ENCODE data around the gene RGS12.

RGS12 gene

DNA sequence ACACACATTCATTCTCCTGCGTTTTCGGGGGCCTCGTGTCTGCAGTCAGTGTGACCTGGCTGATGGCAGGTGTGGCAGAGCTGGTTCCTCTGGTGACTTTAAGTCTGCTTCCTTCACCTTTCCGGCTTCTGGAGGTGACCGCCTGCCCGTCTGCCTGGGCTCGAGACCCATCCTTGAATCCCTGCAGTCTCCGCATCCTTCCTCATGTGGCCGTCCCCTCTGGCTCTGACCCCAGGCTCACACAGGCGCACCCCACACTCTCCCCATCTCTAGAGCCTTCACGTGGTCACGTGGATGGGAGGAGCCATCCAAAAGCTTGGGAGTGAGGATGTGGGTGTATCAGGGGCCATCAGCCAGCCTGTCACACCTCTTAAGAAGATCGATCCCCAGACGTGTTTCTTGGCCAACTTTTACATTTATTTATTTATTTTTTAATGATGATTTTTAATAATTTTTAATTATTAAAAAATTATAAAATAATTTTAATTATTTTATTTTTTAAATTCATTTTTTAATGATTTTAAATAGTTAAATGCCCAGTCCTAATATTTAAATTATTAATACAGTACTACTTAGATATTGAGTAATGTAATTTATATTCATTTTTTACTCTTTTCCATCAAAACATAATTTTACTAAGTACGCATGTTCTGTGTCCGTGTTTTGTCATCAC lies 20.9 kb downstream of the RGS12 start:
- DNase-seq, result no peak

DNA sequence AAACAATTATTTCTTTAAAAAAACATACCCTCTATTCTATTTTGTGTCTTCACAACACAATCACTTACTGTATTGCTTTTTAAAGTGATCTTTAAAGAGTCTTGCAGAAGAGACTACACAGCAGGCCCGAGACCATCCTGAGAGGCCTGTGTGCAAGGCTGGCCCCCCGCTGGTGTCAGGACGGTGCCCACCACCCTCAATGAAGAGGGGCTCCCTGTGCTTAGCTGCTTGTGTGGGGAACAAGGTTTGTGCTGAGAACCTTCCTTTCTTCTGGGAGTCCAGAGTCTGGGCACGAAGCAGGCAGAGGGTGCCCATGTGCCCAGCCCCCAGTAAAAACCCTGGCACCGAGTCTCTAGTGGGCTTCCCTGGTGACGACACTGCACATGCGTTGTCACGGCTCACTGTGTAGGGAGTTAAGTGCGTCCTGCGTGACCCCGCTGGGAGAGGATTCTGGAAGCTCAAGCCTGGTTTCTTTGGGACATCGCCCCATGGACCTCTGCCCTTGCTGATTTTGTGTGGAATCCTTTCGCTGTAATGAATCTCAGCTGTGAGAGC lies 22.0 kb downstream of the RGS12 start:
- no peak for DNase-seq

DNA sequence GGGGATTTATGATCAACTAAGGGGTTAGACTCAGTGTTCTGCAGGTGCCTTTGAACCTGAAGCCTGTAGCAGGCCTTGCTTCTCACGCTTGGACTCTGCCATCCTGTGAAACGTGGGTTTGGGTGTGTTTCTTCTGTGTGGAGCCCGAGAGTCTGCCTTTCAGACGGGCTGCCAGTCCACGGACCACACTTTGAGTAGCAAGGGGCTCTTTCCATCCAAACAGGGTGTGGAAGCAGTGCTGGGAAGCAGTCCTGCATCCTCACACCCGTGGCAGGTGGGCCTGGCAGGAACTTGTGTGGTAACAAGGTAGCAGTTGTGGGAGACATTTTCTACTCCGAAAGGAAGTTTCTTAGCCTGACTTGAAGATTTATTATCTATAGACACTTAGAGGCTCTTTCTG lies 22.7 kb downstream of the RGS12 start:
- DNase-seq, result no peak

DNA sequence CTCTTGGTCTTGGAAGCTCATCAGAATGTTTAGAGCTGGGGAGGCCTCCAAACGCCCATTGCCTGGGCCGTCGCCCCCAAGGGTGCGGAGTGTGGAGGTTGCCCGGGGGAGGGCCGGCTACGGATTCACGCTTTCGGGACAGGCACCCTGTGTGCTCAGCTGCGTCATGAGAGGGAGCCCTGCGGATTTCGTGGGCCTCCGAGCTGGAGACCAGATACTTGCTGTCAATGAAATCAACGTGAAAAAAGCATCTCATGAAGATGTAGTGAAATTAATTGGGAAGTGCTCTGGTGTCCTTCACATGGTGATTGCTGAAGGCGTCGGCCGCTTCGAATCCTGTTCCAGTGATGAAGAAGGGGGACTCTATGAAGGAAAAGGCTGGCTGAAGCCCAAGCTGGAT lies 23.3 kb downstream of the RGS12 start:
- DNase-seq, result no peak

DNA sequence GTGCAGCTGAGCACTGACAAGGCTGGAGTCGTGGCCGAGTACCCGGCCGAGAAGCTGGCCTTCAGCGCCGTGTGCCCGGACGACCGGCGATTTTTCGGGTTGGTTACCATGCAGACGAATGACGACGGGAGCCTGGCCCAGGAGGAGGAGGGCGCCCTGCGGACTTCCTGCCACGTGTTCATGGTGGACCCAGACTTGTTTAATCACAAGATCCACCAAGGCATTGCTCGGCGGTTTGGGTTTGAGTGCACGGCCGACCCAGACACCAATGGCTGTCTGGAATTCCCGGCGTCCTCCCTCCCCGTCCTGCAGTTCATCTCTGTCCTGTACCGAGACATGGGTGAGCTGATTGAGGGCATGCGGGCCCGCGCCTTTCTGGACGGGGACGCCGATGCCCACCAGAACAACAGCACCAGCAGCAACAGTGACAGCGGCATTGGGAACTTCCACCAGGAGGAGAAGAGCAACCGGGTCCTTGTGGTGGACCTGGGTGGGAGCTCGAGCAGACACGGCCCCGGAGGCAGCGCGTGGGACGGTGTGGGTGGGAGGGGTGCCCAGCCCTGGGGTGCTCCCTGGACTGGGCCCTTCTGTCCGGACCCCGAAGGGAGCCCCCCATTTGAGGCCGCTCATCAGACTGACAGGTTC lies 24.3 kb downstream of the RGS12 start:
- DNase-seq, result no peak

DNA sequence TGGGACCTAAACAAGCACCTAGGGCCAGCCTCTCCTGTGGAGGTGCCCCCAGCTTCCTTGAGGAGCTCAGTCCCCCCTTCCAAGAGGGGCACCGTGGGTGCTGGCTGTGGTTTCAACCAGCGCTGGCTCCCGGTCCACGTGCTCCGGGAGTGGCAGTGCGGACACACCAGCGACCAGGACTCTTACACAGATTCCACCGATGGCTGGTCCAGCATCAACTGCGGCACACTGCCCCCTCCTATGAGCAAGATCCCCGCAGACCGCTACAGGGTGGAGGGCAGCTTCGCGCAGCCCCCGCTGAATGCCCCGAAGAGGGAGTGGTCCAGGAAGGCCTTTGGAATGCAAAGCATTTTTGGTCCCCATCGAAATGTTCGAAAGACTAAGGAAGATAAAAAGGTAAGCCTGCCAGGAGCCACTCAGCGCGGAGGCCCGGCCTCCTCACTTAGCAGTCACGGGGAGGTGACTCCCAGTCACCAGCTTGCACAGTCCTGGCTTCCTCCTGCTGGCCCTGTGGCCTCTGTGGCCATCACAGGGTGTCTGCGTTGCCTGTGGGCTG lies 24.9 kb downstream of the RGS12 start:
- no peak for DNase-seq

DNA sequence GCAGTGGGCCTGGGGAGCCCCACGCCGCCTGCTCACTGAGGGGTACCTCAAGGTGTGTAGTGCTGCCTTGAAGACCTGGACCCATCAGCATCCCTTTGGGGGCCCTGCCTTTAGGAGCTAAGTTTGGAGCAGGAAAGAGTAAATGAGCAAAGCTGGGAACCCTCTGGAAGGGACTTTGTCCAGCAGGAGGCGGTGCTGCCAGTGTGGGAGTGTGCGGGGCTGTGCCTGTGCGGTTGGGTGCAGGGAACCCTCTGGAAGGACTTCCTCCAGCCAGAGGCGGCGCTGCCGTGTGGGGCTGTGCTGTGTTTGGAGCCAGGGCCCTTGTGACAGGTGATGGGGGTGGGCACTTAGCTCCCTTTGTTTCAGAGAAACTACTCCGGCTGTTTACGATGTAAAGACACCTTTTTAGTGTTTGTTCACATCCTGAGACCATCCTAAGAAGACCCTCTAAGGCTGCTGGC lies 25.8 kb downstream of the RGS12 start:
- no peak for DNase-seq

DNA sequence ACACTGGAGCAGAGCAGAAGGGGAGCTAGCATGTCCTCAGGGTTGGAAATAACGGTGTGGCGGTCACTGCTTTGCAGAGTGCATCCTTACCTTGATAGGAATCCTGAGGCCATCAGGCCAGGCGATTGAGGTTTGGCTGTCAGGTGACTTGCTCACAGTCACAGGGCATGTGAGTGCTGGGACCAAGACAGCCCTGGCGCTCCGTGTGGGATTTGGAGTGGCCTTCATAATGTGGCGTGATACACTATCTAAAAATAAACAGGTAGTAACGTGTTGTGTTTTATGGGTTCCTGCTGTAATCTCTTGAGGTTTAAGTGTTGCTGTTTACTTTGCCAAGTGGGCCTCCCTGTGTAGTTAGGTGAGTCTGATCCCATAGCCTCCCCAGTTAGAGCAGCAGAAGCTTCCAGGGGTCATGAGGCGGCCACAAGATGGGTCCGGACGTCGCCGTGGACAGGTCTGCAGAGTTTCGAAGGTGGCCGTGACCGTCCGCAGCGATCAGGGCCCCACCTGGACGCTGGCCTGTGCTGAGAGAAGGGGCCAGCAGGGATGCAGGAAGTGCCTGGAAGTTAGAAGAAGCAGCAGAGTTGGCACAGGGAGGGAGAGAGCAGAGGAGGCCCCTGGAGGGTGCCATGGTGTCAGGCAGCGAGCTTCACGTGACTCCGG lies 27.7 kb downstream of the RGS12 start:
- no peak for DNase-seq

DNA sequence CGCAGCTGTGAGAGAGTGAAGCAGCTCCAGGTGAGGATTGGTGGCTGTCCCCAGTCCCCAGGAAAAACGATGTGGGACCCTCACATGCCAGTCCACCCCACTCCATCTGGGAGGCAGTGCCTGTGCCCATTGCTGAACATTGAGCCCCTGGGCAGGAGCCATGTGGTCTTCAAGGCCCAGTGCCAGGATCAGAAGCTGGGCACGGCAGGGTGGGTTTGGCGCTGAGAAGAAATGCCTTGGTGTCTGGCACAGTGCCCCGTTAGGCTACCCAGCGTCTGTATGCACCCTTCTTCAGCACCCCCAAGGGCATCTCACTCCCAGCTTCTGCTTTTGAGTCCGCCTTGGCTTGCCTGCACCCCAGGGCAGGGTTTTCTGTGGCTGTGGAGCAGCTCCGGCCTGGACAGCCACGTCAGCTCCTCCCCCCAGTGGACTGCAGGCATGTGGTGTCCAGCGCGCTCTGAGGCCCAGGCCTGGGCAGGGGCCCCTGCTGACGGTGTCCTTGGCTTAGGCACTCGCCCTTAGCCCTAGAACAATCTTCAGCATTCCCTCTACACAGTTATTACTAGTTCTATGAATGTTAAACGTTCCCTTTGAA lies 28.6 kb downstream of the RGS12 start:
- no peak for DNase-seq

DNA sequence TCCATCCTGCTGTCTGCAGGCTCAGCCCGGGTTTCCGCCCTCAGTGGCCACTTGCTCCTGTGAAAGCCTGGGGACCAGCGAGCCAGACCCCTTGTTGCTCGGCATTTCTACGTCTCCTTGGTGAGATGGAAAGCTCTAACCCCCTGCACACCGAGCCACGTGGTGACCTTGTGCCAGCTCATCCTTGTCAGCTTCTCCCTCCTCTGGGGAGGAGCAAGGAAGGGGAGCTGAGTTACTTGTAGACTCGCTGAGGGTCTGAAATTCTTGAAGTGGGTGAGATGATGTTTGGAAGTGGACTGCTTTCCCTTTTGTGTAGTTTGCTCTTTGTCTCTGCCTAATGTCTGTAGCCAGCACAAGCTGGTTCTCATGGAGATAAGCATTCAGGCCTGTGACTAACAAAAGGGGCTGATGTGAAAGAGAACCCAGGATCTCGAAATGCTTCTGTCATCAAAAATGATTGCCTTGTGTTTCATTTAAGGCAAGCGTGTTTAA lies 29.3 kb downstream of the RGS12 start:
- DNase-seq, result no peak

DNA sequence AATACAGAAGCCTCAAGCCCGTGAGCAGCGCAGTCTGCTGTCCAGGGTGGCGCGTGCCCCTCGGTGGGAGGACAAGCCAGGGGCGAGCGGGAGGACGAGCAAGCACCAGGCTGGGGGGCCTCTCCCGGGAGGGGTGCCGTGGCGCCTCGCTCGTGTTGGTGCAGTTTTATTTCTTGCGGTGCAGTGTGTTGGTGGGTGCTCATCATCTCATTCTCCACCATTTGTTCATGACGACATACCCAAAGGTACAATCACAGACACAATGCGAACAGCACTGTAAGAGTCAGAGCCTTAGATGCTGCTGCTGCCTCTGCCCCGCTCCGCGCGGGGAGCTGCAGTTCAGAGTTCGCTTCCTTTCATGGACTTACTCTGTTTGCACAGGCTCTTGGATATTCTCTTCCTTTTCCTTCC lies 30.3 kb downstream of the RGS12 start:
- DNase-seq, result no peak

DNA sequence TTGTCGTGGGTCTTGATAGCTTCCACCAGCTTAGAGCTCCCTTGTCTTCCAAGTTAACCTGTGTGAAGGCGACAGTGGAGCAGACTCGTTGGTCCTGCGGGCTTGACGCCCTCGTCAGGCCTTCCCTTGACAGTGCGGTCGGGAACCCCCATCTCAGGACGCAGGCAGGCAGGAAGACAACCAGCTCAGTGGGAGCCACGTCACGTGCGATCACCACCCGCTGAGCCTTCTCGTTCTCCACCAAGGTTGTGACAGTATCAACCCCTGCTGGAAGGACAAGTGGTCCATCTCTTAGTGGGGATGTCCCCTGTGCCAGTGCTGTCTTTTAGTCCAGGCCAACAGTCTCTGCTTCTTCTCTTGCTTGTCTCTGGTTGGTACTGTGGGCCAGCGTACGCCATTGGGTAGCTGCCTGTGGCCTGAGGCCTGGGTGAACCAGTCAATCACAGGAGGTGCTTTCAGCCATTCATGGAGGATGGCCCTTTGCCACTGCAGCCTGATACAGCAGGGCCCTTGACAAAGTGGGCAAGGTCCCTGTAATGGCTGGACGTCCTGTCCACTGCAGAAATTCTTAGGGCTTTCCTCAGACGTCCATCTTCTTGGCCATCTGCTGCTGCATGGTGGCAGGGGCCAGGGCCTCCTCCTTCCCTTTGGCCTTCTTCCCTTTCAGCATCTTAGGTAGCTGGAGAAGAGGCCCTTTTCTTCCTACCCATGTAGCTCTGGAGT lies 31.4 kb downstream of the RGS12 start:
- no peak for DNase-seq

DNA sequence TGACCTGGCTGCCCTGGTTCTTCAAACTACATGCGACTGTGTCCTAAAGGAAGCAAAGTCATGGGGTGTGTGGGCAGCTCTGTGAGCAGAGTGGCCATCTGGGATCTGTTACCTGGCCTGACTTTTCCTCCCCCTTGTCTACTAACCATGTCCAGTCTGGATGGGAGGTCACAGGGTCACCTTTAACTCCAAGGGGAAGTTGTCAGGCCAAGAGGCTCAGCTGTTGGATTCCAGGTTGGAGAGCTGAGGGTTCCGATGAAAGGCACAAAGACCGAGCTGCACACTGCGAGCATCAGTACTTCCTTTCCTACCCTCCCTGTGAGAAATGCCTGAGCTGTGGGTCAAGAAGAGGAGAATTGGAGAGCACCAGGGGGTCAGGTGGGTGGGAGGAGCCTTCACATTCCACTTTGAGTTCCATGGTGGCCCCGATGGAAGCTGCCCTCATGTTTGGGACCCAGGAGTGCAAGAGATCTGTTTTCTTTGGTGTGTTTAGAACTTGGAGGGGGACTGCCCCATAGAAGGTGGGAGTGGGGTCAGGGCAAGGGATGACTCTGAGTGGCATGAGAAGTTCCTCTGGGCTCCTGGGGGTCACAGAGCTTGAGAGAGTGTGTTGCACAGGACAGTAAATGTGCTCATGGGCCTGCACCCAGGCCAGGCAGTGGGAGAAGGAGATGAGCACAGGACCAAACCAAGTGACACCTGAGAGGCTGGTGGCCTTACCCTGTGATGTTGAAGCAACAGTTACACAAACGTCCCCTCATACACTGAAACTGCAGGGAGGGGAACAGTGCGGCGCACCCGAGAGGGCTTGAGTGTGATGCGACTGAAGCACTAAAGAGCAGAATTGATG lies 36.2 kb downstream of the RGS12 start:
- DNase-seq, result no peak

DNA sequence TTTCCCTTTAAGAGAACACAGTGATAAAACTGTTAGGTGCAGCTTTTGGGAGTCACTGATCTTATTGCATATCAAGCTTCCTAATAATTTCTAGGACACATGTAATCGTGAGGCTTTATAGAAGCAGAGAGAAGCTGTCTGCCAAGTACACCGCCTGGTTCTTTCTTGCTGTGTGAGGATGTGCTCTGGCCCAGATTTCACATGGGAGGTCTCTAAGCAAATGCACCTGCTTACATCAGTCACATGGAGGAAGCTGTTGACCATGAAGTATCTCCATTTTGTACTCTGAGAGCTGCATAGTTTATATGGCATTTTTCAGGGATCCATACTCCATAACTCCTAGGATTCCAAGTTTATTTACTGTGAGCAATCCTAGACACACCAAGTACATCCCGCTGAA lies 37.1 kb downstream of the RGS12 start:
- no peak for DNase-seq

DNA sequence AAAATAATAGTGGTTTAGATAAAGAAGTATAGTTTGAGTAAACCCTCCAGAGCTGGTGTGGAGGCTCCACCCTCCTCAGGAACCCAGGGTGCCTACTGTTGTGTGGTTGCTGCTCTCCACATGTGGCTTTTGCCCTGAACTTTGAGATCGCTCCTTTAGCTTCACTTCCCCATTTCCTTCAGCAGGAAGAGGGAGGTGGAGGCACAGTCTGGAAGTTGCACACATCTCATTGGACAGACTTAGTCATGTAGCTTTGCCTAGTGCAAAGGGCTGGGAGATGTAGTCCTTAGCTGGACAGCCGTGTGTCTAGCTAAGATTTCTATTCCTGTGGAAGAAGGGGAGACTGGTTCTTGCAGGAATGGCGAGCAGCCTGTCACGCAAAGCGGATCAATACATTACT lies 37.9 kb downstream of the RGS12 start:
- no peak for DNase-seq

DNA sequence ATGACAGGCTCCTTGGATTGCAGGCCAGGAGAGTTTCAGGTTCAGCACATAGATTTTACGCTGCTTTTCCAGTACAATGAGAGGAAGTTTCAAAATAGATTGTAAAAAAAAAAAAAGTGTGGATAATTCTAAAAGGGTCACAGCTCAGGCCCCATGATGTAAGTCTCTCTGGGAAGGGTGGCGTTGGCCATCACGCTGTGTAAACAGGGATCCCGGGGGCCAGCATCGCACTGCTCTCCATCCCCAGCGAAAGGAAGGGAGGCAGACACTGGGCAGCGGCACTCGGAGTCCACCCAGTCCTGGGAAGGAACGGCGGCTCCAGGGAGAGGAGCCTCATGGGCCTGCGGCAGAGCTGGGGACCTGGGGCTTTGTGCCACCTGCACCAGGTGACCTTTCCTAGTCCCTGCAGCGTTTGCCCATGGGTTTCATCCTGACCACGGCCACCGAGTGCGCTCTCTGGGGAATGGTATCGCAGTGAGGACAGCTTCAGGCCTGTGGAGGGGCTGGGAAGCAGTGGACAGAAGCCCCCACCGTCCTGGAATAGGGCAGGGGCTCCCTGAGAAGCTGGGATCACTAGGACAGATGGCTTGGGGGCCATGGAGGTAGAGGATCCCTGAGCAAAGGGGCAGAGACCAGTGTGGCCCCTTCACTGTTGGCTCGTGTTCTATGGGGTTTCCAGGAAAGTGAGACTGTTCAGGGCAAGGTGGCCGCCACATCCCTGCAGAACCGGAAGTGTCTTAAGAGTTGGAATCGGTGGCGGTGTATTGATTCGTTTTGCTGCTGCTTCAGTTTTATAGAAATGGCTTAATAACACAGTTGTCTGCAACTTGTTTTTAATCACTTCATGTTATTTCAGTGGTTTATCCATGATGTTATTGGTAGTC lies 38.9 kb downstream of the RGS12 start:
- DNase-seq, result no peak

DNA sequence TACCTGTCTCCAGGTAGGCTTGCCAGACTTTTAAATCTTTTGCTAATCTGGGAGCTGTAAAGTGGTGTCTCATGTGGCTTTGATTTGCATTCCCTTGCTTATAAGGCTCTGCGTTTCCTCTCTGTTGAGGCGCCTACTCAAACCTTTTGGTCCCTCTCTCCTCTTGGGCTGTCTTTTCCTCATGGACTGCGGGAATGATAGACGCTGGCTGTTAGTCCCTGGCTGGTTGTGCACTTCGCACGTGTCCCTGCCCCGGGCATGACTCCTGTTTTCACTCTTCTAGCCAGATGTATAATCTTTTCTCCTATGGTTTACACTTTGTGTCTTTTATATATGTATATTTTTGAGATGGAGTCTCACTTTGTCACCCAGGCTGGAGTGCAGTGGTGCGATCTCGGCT lies 39.7 kb downstream of the RGS12 start:
- no peak for DNase-seq

DNA sequence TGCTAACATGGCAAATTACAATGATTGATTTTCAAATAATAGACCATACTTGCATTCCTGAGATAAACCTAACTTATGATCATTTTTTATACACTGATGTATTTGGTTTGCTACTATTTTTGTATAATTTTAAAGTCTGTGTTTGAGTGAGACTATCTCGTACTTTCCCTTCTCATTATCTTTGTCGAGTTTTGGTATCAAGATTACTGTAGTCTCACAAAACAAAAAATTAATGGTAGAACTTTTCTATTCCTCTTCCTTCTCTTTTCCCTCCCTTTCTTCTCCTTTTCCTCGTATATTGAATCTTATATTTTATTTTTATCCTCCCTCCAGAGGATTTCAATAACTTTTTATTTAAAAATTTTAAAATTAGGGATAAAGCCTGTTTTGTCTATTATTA lies 41.5 kb downstream of the RGS12 start:
- DNase-seq, result no peak

DNA sequence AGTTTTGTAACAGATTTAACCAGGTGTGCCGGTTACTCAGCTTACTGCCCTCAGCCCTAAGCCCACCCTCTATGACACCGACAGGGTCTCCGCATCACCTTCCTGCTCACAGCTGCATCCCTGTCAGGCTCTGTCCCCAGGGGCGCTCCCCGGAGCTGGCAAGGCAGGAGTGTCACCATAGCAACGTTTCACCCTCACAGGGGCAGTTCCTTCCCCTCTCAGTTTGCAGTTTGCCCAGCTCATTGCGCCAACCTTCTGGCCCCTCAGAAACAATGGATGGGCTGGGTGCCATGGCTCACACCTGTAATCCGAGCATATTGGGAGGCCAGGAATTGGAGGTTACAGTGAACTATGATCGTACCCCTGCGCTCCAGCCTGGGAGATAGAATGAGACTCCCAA lies 42.6 kb downstream of the RGS12 start:
- DNase-seq, result no peak

DNA sequence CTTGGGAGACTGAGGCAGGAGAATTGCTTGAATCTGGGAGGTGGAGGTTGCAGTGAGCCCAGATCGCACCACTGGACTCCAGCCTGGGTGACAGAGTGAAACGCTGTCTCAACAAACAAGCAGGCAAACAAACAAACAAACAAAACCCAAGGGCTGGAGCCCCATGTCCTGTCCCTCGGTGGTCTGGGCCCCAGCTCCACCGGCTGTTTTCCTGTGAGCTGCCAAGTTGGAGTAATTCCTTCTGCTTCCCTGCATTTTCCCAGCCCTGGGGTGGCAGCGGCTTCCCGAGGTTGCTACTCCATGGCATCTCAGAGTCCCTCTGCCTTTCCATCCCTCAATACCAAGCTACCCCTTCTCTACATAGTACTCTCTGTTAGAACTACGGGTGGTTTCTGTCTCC lies 43.2 kb downstream of the RGS12 start:
- DNase-seq, result no peak
